Omental fat pad (tissue), 4 donors: ENCODE measurements around the gene ZNF544. TPM values are rescaled to one million over a fixed set of nuclear protein-coding genes. Genes with fewer than 3 reads are reported as not detected.
A peak's percentile ranks its signal among the peaks of the same experiment; 100 is the strongest.
"Not testable (repeated sequence)": the region's sequence is repeated elsewhere in the genome, so short reads cannot be mapped to it uniquely, and the experiment has no call there.

Experiments
- ATAC-seq: fragments of 150-250 bp; one replicate; pipeline ENCODE4 v1.9.1; 2016; ENCODE audit warnings: mild to moderate bottlenecking, moderate library complexity; ENCODE audit not compliant: low FRiP score
- DNase-seq: peaks from one replicate; pipeline ENCODE4 v3.0.0-alpha.2; 2019; ENCODE audit warnings: low spot score
- CTCF ChIP-seq, 3 donors: fragments of 450-650 bp; IDR thresholded peaks; one replicate each; pipeline ENCODE4 v1.5.1; 2016 to 2017; ENCODE audit warnings: antibody characterized with exemption in 3 of 3, mild to moderate bottlenecking in 3 of 3, moderate library complexity in 2 of 3
- total RNA-seq, 4 donors: library from RNA; depleted of rRNA; stranded (reverse); fragments of >200 nt; gene quantifications; one replicate each; pipeline ENCODE4 v1.1.0, GENCODE V29; 2016

ZNF544 gene
- total RNA-seq, 4 donors from 2014 or later = 21.2 to 31.2 (median 28.4) TPM

- ATAC-seq (peak; percentile 17), DNase-seq (no peak)
- TF ChIP-seq CTCF (IDR thresholded peaks at IDR 0.05) = no peak
These were observed 76.0 kb downstream of the ZNF544 start for GRCh38 chr19:58304748-58305064.

GRCh38 chr19:58305065-58305931 is 76.6 kb downstream of the ZNF544 start, which contains the start of gene ERVK3-1:
Gene ERVK3-1, plus strand, starts transcription at chr19:58305377. Its CDS starts 6,792 bp downstream, at chr19:58312169.
- peak; percentile 100 for ATAC-seq
- peak; percentile 74 for DNase-seq

GRCh38 chr19:58305932-58306323 is 77.2 kb downstream of the ZNF544 start:
- TF ChIP-seq CTCF (IDR thresholded peaks at IDR 0.05) = no peak
- no peak for ATAC-seq
- DNase-seq = no peak

More at GRCh38 chr19:58305065-58305931, 76.6 kb downstream of the ZNF544 start, which contains the start of gene ERVK3-1:
- no peak for TF ChIP-seq CTCF (IDR thresholded peaks at IDR 0.05)

GRCh38 chr19:58307736-58308135 is 79.0 kb downstream of the ZNF544 start:
- no peak for ATAC-seq
- no peak for TF ChIP-seq CTCF (IDR thresholded peaks at IDR 0.05)

GRCh38 chr19:58310685-58311084 is 82.0 kb downstream of the ZNF544 start:
- not testable (repeated sequence) for ATAC-seq, DNase-seq

More at GRCh38 chr19:58307736-58308135, 79.0 kb downstream of the ZNF544 start:
- no peak for DNase-seq

- TF ChIP-seq CTCF (IDR thresholded peaks at IDR 0.05) = no peak
- ATAC-seq (no peak), DNase-seq (no peak)
These were observed 82.7 kb downstream of the ZNF544 start for GRCh38 chr19:58311345-58311865.

Other genes starting within 250 kb of the ZNF544 start
- 10 to 100 TPM in 1 of 4 donors, 1 to 10 TPM in 3; 7.9 to 37.4 (median 8.5) TPM for gene ZNF606, start 226.1 kb upstream of the ZNF544 start, total RNA-seq
- gene ZSCAN1, start 194.9 kb upstream of the ZNF544 start, total RNA-seq = not detected
- gene ZNF135, start 169.6 kb upstream of the ZNF544 start, total RNA-seq = 10 to 100 TPM in 1 of 4 donors, 1 to 10 TPM in 3; 1.2 to 10.9 (median 4.3) TPM
- 10 to 100 TPM; 28.8 to 66.2 (median 36.4) TPM for gene ZSCAN18, start 130.7 kb upstream of the ZNF544 start, total RNA-seq
- 1 to 10 TPM; 5.1 to 8.5 (median 7.4) TPM for gene ZNF329, start 78.1 kb upstream of the ZNF544 start, total RNA-seq
- 10 to 100 TPM; 16.5 to 30.4 (median 21.7) TPM for gene ZNF274, start 45.9 kb upstream of the ZNF544 start, total RNA-seq
- 1 to 10 TPM; 4.6 to 9.3 (median 5.9) TPM for gene ZNF8, start 50.0 kb downstream of the ZNF544 start, total RNA-seq
- 10 to 100 TPM; 39.5 to 85.1 (median 59.2) TPM for gene ERVK3-1, start 76.5 kb downstream of the ZNF544 start, total RNA-seq
- gene ZSCAN22, start 98.1 kb downstream of the ZNF544 start, total RNA-seq = 1 to 10 TPM; 2.0 to 3.7 (median 2.8) TPM
- 10 to 100 TPM in 3 of 4 donors, 1 to 10 TPM in 1; 8.7 to 18.4 (median 16.4) TPM for gene A1BG, start 124.6 kb downstream of the ZNF544 start, total RNA-seq
- 1 to 10 TPM in 3 of 4 donors, under 1 TPM in 1; 0.74 to 2.4 (median 1.3) TPM for gene ZNF497, start 133.8 kb downstream of the ZNF544 start, total RNA-seq
- gene ZNF837, start 152.1 kb downstream of the ZNF544 start, total RNA-seq = 1 to 10 TPM in 3 of 4 donors, under 1 TPM in 1; 0.48 to 4.4 (median 2.1) TPM
- 1,000 to 10,000 TPM; 1,379 to 1,993 (median 1,504) TPM for gene RPS5, start 158.4 kb downstream of the ZNF544 start, total RNA-seq
- gene RNF225, start 166.7 kb downstream of the ZNF544 start, total RNA-seq = not detected
- 10 to 100 TPM in 2 of 4 donors, 1 to 10 TPM in 2; 7.9 to 34.1 (median 9.2) TPM for gene ZNF584, start 179.7 kb downstream of the ZNF544 start, total RNA-seq
- 1 to 10 TPM; 4.0 to 8.2 (median 4.6) TPM for gene ZNF132, start 211.2 kb downstream of the ZNF544 start, total RNA-seq
- gene ZNF324B, start 222.7 kb downstream of the ZNF544 start, total RNA-seq = 1 to 10 TPM; 3.8 to 8.5 (median 6.0) TPM
- gene ZNF324, start 238.2 kb downstream of the ZNF544 start, total RNA-seq = 10 to 100 TPM in 3 of 4 donors, 1 to 10 TPM in 1; 7.3 to 23.3 (median 15.8) TPM
- gene ZNF446, start 247.4 kb downstream of the ZNF544 start, total RNA-seq = 10 to 100 TPM in 1 of 4 donors, 1 to 10 TPM in 3; 6.6 to 10.4 (median 8.0) TPM